ENCODE measurements around the gene SLC25A25.

DNA sequence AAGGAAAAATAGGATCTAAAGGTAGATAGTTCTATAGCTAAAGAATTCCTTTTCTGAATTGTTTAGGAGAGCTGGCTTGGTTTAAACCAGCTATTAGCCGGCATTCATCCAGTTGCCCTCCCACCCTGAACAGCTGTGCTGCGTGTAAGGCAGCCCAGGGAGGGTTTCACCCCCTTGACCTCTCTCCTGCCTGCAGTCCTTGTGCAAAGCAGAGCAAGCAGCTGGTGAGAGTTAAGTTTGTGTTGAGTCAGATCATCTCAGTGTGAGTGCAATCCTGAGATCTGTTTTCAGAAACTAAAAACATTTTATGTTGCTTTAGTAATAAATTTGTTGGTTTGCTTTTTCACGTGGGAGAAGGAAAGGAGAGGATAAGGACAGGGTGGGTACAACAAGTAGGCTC, 13.0 kb downstream of the SLC25A25 start:
- TF ChIP-seq, protein P1, sequence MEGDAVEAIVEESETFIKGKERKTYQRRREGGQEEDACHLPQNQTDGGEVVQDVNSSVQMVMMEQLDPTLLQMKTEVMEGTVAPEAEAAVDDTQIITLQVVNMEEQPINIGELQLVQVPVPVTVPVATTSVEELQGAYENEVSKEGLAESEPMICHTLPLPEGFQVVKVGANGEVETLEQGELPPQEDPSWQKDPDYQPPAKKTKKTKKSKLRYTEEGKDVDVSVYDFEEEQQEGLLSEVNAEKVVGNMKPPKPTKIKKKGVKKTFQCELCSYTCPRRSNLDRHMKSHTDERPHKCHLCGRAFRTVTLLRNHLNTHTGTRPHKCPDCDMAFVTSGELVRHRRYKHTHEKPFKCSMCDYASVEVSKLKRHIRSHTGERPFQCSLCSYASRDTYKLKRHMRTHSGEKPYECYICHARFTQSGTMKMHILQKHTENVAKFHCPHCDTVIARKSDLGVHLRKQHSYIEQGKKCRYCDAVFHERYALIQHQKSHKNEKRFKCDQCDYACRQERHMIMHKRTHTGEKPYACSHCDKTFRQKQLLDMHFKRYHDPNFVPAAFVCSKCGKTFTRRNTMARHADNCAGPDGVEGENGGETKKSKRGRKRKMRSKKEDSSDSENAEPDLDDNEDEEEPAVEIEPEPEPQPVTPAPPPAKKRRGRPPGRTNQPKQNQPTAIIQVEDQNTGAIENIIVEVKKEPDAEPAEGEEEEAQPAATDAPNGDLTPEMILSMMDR (IDR thresholded peaks at IDR 0.05), result no peak
- TF ChIP-seq EZH2phosphoT487 (IDR thresholded peaks at IDR 0.05), result no peak
- no peak for TF ChIP-seq EZH2 (IDR thresholded peaks at IDR 0.05)
